HG02884 (cell line): ENCODE results near the gene ETV4.

Source experiments
- ATAC-seq: cut with Tn5 transposase; IDR thresholded peaks from one replicate; pipeline ENCODE4 v1.9.1; 2021; ENCODE audit warnings: mild to moderate bottlenecking, moderate library complexity; ENCODE audit not compliant: unreplicated experiment

Gene ETV4

DNA sequence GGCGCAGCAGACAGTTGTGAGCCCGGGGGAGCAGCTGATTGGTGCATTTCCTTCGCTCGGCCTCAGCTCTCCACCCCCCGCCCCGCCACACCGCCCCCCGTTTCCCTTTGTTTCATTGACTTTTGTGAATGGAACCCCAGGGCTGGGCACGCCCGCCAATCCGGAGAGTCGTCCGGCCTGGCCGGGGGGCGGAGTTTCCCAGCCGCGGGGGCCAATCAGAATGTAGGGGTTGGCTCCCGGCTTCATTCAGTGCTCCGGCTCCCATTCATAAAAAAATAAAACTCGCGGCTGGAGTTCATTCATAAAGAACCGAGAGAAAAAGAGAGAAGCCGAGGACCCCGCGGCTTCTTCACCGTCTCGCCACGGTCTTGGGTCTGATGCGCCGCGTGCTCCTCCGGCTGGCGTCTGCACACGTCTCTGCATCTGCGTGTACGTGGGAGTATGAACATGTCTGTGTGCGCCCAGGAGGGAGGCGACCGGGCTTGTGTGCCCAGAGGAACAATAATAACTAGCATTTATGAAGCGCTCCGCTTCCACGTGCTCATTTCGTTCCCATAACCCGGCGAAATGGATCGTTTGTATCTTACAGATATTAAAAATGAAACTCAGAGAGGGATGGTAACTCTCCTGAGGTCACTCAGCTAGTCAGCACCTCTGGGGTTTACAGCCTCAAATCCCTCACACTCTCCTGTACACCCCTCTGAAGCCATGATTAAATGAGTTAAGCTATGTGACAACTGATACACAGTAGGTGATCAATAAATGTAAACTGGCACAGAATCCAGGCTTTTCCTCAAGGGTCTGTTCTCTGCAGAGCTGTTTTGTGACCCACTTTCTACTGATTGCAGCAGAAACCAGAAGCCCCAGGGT is at the start of gene ETV4:
TSS of gene ETV4 (minus strand) at position 22 of the 870 bp plus-strand sequence. CDS start 723 bp downstream, outside the sequence.
- peak; percentile 70 for ATAC-seq

DNA sequence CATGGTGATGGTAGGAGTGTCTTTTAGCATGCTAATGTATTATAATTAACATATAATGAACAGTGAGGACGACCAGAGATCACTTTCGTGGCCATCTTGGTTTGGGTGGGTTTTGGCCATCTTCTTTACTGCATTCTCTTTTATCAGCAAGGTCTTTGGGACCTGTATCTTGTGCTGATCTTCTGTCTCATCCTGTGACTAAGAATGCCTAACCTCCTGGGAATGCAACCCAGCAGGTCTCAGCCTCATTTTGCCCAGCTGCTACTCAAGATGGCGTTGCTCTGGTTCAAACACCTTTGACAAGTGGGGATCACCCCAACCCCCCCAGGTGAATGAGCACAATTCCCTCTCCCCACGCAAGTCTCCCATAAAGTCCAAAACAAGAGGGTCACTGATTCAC is 49.3 kb upstream of the ETV4 start:
- ATAC-seq, result no peak

DNA sequence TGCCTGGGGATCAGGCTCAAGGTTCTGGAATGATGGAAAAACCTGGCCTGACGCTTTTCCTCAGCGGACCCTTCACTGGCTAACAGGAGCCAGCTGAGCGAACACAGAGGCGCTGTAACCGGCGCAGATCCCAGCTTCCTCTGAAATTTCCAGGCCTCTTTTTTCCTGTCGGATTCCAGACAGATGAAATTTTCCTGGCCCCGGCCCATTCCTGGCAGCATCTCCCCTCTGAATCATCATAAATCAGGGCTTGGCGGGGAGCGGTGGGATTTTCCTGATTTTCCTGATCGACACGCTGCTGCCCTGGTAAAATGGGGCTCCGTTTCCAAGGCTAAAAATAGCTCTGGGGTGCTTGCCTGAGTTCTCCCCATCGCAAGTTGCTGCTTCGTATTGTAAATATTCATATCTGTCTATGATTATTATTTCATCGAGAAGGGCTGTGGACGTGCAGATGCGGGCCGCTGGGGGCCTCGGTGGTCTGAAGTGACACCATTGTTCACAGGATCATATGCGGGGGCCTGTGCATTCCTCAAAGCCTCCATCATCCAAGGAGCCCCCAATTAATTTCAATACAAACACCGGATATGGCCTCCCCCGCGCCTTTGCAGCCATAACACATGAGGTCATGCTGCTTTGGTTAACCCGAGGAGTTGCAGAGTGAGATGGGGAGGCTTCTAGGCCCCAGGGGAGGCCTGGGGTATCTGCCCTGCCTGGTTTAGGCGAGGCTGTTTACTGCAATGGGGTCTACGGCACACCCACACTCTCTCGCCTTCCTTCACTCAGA is 45.8 kb upstream of the ETV4 start:
- ATAC-seq, result no peak

DNA sequence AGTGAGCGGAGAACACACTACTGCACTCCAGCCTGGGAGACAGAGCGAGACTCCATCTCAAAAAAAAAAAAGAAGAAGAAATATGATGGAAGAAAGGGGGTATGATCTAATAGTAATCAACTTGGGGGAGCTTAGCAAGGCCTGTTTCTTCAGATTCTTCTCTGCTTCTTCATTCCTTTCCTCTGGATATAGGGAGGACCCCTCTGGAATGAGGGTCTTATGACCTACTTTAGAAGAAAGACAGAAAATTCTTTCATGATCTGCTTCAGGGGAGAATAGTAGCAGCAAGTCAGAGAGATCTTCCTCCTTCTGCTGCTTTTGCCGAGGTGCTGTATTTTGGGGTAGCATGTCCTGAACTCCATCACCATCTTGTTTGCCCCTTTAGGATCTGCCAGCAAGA is 44.9 kb upstream of the ETV4 start:
- ATAC-seq, result no peak

DNA sequence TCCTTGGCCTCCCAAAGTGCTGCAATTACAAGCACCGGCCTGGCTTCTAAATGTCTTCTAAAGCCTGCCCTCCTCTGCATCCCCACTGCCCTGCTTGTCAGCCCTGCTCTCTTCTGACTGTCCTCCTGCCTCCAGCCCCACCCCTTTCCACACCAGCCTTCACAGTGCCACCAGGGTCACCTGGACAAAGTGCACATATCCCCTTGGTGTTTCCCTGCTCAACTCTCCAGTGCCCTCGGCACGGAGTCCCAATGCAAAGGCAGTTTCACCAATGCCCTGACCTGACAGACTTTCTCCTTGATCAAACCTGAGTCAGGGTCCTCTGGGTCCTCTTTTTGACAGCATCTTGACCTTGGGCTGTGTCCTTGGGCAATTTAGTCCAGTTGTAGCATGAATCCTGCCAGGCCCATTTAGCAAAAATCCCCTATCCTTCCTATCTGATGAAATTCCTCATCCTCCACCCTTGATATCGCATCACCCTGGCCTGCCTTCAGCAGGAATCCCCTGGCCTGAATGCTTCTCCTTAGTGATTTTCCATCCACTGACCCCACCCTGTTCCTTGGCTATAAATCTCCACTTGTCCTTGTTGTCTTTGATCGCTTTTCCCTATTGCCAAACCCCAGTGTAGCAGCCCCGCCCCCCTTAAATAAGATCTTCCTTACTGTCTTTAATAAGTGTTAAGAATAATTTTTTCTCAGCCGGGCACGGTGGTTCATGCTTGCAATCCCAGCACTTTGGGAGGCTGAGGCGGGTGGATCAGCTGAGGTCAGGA is 42.7 kb upstream of the ETV4 start:
- no peak for ATAC-seq

DNA sequence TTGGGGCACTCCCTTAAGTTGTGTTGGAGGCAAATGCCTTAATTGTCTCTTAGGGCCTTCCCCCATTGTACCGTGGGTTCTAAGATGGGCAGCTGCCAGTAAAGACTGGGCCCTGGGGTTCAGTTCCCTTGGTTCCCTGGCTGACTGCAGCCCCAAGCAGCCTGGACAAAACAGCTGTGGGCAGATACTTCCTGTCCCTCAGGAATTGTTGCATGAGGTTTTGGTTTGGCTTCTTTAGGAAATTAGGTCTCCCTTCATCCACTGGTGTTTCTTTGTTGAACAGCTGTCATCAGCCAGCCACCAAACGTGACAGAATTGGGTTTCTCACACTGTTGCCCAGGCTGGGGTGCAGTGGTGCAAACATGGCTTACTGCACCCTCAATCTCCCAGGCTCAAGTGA is 42.0 kb upstream of the ETV4 start:
- ATAC-seq, result no peak

DNA sequence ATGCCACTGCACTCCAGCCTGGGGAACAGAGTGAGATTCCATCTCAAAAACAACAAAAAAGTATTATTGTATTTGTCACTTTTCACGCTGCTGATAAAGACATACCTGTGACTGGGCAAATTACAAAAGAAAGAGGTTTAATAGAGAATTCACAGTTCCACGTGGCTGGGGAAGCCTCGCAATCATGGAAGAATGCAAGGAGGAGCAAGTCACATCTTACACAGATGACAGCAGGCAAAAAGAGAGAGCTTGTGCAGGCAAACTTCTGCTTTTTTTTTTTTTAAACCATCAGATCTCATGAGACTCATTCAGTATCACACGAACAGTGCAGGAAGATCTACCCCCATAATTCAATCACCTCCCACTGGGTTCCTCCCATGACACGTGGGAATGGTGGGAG is 41.5 kb upstream of the ETV4 start:
- no peak for ATAC-seq

DNA sequence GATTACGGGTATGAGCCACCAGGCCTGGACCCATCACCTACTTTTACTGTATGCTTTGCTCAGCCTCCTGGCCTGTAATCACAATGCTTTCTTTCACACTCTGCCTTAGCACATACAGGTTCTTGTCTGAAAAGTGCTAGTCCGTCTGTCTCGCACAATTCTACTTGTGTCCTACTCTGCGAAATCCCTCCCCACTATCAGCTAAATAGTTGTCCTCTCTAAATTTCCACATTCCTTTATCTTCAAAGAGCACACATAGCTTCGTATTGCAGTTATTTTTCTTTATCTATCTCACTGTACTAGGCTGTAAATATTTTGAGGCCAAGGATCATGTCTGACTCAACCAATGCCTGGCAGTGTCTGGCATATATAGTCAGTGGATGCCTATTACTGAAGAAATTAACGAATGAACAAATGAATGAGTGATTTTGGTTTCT is 38.5 kb upstream of the ETV4 start:
- no peak for ATAC-seq

DNA sequence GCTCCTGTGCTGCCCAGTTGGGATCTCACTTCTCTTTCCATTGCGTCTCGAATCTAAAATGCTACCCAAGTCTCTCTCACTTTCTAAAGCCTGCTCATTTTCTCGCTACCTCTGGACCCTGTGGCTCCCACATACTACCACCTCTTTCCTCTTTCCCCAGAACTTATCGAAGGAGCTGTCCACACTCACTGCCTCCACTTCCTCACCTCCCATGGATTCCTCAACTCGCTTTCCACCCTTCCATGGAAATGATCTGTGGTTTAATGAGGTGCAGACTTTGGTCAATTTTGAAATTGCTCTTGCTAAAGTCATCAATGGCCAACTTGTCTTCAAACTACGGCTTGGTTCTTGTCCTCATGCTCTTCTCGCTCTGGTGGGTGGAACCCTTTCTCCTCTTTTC is 37.2 kb upstream of the ETV4 start:
- ATAC-seq, result no peak

DNA sequence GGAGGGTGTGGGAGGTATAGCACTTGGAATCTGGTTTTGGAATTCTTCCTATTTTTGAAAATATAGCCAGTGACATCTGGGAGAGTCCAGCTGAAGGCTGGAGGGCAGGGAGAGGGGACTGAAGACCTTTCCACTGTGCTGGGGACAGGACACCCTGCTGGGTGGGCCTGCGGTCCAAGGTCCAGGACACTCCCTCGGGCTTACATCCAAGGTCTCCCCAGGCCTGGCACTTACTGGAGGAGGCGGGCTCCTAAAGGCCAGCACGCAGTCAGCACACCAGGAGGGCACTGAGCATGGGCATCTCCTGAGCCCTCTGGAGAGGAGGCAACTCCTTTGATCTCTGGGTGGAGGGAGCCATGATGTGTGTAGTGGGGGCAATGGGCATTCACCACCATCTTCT is 35.5 kb upstream of the ETV4 start:
- no peak for ATAC-seq

DNA sequence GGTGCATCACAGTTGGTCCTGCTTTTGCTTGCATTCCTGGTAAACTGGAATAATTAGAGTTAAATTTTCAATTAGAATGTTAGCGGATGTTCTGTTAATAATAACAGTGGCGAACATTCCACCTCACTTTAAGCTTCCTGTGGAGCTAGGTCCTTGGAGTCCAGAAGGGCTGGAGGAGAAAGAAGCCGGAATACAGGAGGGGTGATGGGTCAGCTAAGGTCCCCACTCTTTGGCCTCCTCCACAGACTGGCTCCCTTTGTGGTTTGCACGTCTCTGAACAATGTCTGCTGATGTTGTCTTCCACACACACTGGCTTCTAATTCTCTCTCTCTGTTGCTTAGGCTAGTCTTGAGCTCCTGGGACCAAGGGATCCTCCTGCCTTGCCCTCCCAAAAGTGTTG is 35.0 kb upstream of the ETV4 start:
- ATAC-seq, result no peak

DNA sequence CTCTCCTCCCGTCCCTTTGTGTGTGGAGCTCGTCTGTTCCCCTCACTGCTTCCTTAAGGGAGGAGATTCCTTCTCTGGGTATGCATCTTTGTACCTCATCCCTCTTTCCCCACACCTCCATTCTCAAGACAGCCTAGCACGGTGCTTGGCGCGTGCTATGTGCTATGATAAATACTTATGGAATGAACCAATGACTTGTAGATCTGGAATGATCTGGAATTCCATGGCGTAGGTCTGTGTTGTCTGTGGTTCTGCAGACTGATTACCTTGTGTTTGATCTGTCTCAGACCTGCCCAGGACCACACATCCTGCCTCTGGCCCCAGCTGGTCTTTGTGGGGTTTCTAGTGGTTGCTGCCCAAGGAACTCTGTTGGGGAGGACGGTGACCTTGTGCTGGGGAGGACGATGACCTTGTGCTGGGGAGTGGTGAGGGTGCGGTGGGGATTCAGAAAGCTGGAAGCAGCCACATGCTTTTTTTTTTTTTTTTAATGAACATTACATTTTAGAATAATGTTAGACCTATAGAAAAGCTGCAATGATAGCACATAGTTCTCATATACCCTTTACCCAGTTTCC is 33.5 kb upstream of the ETV4 start:
- no peak for ATAC-seq

DNA sequence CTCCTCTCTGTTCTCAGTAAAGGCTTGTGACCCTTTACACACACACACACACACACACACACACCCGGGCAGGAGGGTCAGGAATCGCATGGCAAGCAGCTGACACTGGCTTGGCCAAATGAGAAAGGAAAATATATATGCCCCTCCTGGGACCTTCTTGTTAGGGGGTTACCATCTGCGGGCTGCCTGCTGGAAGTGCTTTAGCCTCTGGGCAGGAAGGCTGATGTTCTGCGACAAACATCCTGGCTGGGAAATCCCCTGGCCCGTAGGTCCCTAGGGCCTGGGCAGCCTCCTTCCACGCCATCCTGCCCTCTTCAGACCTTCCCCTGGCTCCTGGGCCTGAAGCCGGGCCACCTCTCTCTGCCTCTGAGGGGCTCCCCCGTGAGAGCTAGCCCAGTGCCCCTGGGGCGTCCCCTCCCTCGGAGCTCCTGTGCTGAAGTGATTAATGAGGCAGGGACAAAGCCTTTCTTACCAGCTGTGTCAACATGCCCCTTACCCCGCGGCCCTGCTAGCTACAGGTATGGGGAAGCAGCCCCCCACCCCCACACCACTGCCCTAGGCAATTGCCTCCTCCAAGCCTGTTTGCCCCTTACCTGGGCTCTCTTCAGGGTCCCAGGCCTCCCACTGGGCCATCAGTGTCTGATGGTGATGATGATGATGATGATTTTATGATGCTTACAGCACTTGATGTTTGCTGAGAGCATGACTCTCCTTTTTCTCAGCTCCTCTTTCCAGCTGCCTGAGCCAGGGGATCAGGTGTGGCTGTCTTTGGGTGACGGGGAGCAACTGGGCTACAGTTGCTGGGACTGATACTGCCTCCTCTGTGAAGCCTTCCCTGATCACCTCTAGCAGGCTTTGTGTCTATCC is 32.8 kb upstream of the ETV4 start:
- ATAC-seq, result no peak

DNA sequence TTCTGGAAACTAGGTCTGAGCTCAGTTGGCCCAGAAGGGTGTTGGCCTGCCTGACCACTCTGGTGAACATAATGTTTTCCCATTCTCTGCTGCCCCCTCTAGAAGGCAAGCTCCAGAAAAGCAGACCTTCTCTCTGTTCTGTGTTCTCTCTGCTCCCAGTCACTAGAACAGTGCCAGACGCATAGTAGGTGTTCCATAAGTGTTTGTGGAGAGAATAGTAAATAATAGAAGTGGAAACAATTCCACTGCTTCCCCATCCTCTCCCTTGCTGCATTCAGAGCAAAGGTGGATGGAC is 32.2 kb upstream of the ETV4 start:
- ATAC-seq, result no peak

DNA sequence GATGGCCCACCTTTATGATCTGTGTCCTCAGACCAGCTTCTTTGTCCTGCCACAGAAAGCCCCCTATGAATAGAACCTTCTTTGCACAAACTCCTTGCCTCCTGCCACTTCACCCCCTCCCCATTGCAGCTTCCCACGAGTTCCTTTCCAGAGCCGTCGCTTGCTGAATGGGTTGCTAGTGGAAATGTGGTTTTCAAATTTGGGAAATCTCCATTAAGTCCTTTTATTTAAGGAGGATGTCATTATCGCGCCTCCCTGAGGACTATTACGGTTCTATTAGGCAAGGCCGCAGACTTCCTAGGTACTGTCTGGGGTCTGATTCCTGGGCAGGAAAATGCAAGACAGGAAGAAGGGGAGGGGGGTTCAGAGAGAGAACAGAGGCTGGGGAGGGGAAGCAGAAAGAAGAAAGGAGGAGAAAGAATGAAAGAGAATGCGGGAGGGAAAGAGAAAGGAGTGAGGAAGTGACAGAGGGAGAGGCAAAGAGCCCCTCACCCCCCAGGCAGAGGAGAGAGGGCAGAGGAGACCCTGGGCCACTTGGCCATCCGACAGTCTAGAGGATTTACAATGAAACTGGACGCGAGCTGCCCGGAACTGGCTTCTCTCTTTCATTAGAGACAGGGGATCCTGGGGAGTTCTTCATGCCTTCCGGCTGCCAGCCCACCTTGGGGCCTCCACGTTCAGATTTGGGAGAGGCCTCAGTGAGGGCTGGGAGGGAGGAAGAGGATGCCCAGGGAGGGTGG is 31.7 kb upstream of the ETV4 start:
- ATAC-seq, result no peak

DNA sequence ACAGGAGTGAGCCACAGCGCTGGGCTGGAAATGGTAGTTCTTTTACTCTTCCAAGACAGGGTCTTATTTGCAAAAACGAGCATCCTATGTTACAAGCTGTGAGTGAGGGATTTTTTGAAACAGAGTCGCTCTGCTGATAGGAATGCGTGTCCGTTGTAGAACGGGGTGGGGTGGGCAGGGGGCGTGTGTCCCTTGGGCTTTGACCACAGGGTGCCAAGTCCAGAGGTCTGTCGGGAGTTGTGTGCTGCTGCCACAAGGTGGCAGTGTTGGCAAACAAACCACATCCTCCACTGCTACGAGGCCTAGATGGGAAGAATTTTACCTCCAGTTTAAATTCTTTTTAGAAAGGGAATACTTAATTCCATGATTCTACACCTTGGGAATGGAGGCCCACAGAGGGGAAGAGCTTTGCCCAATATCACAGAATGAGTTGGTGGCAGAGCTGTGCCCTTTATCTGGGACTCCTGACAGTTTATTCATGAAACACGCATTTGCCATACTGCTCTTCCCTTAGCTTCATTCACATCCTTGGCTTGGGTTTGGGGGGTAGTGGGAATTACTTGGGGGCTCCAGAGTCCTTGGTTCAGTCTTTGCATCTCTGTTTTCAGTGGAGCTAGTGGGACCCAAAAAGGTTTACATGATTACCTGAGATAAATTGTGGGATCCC is 30.6 kb upstream of the ETV4 start:
- ATAC-seq, result no peak

DNA sequence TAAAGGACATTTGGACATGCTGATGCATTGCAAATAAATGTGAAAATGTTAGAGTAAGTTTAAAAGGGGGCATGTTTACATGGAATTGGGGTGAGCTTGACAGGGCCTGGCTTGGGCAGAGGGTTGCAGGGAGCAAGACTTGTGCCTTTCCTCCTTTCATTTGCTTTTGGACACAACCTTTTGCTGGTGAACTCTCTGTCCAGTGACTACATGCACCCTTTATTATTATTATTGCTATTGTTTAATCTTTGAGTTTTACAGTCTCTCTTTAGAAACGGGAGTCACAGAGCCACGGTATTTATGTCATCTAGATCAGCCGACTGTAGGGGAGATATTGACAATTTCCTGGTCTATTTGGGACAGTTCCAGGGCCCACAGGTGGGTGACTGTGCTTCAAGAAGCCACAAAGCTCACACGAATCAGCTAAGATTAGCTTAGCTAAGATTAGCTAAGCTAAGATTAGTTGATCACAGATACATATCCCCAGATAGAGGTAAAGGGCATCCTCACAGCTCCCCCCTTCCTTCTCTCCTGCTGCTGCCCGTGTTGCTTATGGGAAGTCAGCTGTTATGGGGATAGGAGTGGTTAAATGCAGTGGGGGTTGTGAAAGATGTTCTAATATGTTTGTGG is 28.9 kb upstream of the ETV4 start:
- ATAC-seq, result no peak

DNA sequence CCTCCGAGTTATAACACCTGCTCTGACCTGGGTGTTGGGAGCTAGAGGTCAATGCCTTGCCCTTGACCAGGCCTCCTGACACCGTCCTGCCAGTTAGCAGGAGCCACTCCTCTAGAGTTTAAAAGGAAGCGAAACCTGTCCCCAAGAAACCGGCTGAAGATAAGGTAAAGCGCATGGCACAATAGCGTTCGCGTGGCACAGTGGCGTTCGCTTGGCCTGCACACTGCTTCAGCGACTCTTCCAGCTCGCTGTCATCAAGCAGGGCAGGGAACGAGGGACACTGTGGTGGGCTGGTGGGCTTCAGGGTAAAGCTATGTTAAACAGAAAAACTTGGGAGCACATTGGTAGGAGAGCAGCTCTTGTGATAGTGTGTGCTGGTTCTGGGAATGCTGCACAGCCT is 28.2 kb upstream of the ETV4 start:
- ATAC-seq, result no peak
